Mesodermal cell (in vitro differentiated cells): ENCODE results near the gene GATA3.
A peak's percentile ranks its signal among the peaks of the same experiment; 100 is the strongest.

Experiments
- H3K27ac ChIP-seq: 2 replicates; pipeline ENCODE4 v1.7.0; 2013; ENCODE audit warnings: mild to moderate bottlenecking, low read depth, low read length, moderate library complexity; ENCODE audit not compliant: severe bottlenecking
- H3K36me3 ChIP-seq: 2 replicates; pipeline ENCODE4 v1.7.1; 2013; ENCODE audit warnings: mild to moderate bottlenecking, low read length, moderate library complexity; ENCODE audit not compliant: control insufficient read depth, insufficient read depth
- H3K4me1 ChIP-seq: one replicate; pipeline ENCODE4 v1.7.1; 2013; ENCODE audit warnings: mild to moderate bottlenecking, low read length; ENCODE audit not compliant: insufficient read depth, control insufficient read depth, poor library complexity, severe bottlenecking
- H3K4me3 ChIP-seq: 2 replicates; pipeline ENCODE4 v1.7.0; 2013; ENCODE audit warnings: low read length, control low read depth, mild to moderate bottlenecking; ENCODE audit not compliant: insufficient read depth, poor library complexity, severe bottlenecking; ENCODE audit errors: extremely low read depth
- H3K9me3 ChIP-seq: 2 replicates; pipeline ENCODE4 v1.7.1; 2013; ENCODE audit warnings: mild to moderate bottlenecking, low read length, moderate library complexity; ENCODE audit not compliant: control insufficient read depth
- WGBS, 2 experiments: methylation state at CpG; one replicate each; pipeline ENCODE4 v1.1.5; 2013; ENCODE audit warnings: missing lambda C conversion rate in 2 of 2; ENCODE audit not compliant: insufficient coverage in 2 of 2; 5-methylcytosine and 5-hydroxymethylcytosine counted together

GATA3 gene

GRCh38 chr10:8070440-8070839 lies 16.0 kb downstream of the GATA3 start:
- H3K27ac ChIP-seq = no peak overlapping the region
- peaks cover 95% of the 10 kb centered on the region for H3K36me3 ChIP-seq
- WGBS, 2 experiments = 94 to 100% methylated on average over 3 to 5 of the region's 6 CpGs
- H3K4me1 ChIP-seq = peaks cover 50% of the 10 kb centered on the region
- no peaks in the 10 kb centered on the region for H3K9me3 ChIP-seq
- no peak overlapping the region for H3K4me3 ChIP-seq

- Histone ChIP-seq H3K4me3 (no peak overlapping the region), H3K36me3 (peaks cover 95% of the 10 kb centered on the region), H3K4me1 (peaks cover 48% of the 10 kb centered on the region), H3K27ac (no peak overlapping the region), H3K9me3 (no peaks in the 10 kb centered on the region)
- WGBS, 2 experiments = 94 to 95% methylated on average over 2 of the region's 3 CpGs
Observed at GRCh38 chr10:8071006-8071405, 16.5 kb downstream of the GATA3 start.

- H3K9me3 ChIP-seq = no peaks in the 10 kb centered on the region
- peaks cover 88% of the 10 kb centered on the region for H3K36me3 ChIP-seq
- no CpG with 5 or more reads among the region's 5 CpGs for WGBS, 2 experiments
- H3K4me1 ChIP-seq = peaks cover 42% of the 10 kb centered on the region
- H3K4me3 ChIP-seq = no peak overlapping the region
- H3K27ac ChIP-seq = no peak overlapping the region
Observed at GRCh38 chr10:8071666-8072065, 17.2 kb downstream of the GATA3 start.

GRCh38 chr10:8072211-8072610 lies 17.7 kb downstream of the GATA3 start:
- peaks cover 83% of the 10 kb centered on the region for H3K36me3 ChIP-seq
- no peaks in the 10 kb centered on the region for H3K9me3 ChIP-seq
- WGBS, 2 experiments = 96 to 100% methylated on average over 4 of the region's 4 CpGs

GRCh38 chr10:8073691-8074416 lies 19.4 kb downstream of the GATA3 start:
- Histone ChIP-seq H3K27ac (no peak overlapping the region), H3K9me3 (no peaks in the 10 kb centered on the region), H3K36me3 (peaks cover 66% of the 10 kb centered on the region), H3K4me1 (peaks cover 44% of the 10 kb centered on the region), H3K4me3 (no peak overlapping the region)
- WGBS, 2 experiments = 93 to 94% methylated on average over 15 of the region's 15 CpGs

More at GRCh38 chr10:8072211-8072610, 17.7 kb downstream of the GATA3 start:
- H3K4me1 ChIP-seq = peaks cover 42% of the 10 kb centered on the region
- no peak overlapping the region for H3K27ac ChIP-seq
- H3K4me3 ChIP-seq = no peak overlapping the region

- H3K9me3 ChIP-seq = no peaks in the 10 kb centered on the region
- WGBS, 2 experiments = 100% methylated on average over 3 of the region's 14 CpGs; no CpG with 5 or more reads in 1 of the 2 experiments
- no peak overlapping the region for H3K4me3 ChIP-seq
- no peak overlapping the region for H3K27ac ChIP-seq
- H3K4me1 ChIP-seq = peaks cover 45% of the 10 kb centered on the region
- peaks cover 56% of the 10 kb centered on the region for H3K36me3 ChIP-seq
Observed at GRCh38 chr10:8074881-8075280, 20.4 kb downstream of the GATA3 start.

- Histone ChIP-seq H3K4me1 (peaks cover 44% of the 10 kb centered on the region), H3K9me3 (no peaks in the 10 kb centered on the region), H3K4me3 (no peak overlapping the region), H3K27ac (peak overlapping the region; percentile 10), H3K36me3 (peaks cover 49% of the 10 kb centered on the region)
- 48 to 53% methylated on average over 6 to 12 of the region's 19 CpGs for WGBS, 2 experiments
Observed at GRCh38 chr10:8075282-8076260, 21.1 kb downstream of the GATA3 start.

GRCh38 chr10:8076933-8077332 lies 22.4 kb downstream of the GATA3 start:
- Histone ChIP-seq H3K9me3 (no peaks in the 10 kb centered on the region), H3K36me3 (peaks cover 36% of the 10 kb centered on the region), H3K4me3 (no peak overlapping the region), H3K4me1 (peaks cover 44% of the 10 kb centered on the region), H3K27ac (no peak overlapping the region)
- 94 to 96% methylated on average over 2 to 3 of the region's 5 CpGs for WGBS, 2 experiments

GRCh38 chr10:8078027-8078426 lies 23.5 kb downstream of the GATA3 start:
- Histone ChIP-seq H3K4me1 (peaks cover 39% of the 10 kb centered on the region), H3K9me3 (no peaks in the 10 kb centered on the region), H3K4me3 (no peak overlapping the region), H3K36me3 (peaks cover 25% of the 10 kb centered on the region), H3K27ac (no peak overlapping the region)
- 75 to 100% methylated on average over 1 of the region's 1 CpG for WGBS, 2 experiments

GRCh38 chr10:8079126-8079525 lies 24.6 kb downstream of the GATA3 start:
- 87 to 97% methylated on average over 3 of the region's 3 CpGs for WGBS, 2 experiments
- H3K9me3 ChIP-seq = no peaks in the 10 kb centered on the region

More at GRCh38 chr10:8079126-8079525, 24.6 kb downstream of the GATA3 start:
- Histone ChIP-seq H3K27ac (no peak overlapping the region), H3K4me3 (no peak overlapping the region), H3K36me3 (peaks cover 14% of the 10 kb centered on the region), H3K4me1 (peaks cover 28% of the 10 kb centered on the region)
